ENCODE measurements around the gene BSN. TPM values are rescaled to one million over a fixed set of nuclear protein-coding genes. Genes with fewer than 3 reads are reported as not detected.

The BSN gene
- polyA plus RNA-seq, 1 experiment: 0.04 TPM

GRCh38 chr3:49591615-49592014 is 37.3 kb downstream of the BSN start:
- no peak for DNase-seq (ENCODE audit: low read depth)
- CTCF ChIA-PET: interaction anchor here (0.5 to 0.6 kb wide), 2 partner anchors 230 to 357 kb away, joined by 3 to 4 read pairs; no protein-coding TSS in a partner anchor
- H3K36me3 ChIP-seq (ENCODE audit: control insufficient read depth, insufficient read depth, low read length): no peaks in the 10 kb centered on the region
- POLR2A ChIA-PET: no interaction called here
- no peak for TF ChIP-seq CTCF (IDR thresholded peaks at IDR 0.05; ENCODE audit: insufficient read depth, low read depth, low read length)
- H3K4me3 ChIP-seq (ENCODE audit: low read depth, low read length): no peak overlapping the region
- H3K27me3 ChIP-seq (ENCODE audit: control insufficient read depth, insufficient read depth, low read length): 0 out of 2 replicates have a peak, but pooled peaks cover 2% of the 10 kb centered on the region

- DNase-seq (ENCODE audit: low read depth): no peak
- H3K36me3 ChIP-seq (ENCODE audit: control insufficient read depth, insufficient read depth, low read length): no peaks in the 10 kb centered on the region
- ChIA-PET POLR2A (no interaction called here), CTCF (no interaction called here)
- H3K27me3 ChIP-seq (ENCODE audit: control insufficient read depth, insufficient read depth, low read length): no peaks in the 10 kb centered on the region
- no peak overlapping the region for H3K4me3 ChIP-seq (ENCODE audit: low read depth, low read length)
- TF ChIP-seq CTCF (IDR thresholded peaks at IDR 0.05; ENCODE audit: insufficient read depth, low read depth, low read length): no peak
Observed at GRCh38 chr3:49593041-49593440, 38.8 kb downstream of the BSN start.

- DNase-seq (ENCODE audit: low read depth): no peak
Observed at GRCh38 chr3:49600781-49601180, 46.5 kb downstream of the BSN start.

GRCh38 chr3:49601358-49602048 is 47.2 kb downstream of the BSN start:
- no peak for DNase-seq (ENCODE audit: low read depth)
- POLR2A ChIA-PET: no interaction called here
- CTCF ChIA-PET: no interaction called here
- Histone ChIP-seq H3K27me3 (ENCODE audit: control insufficient read depth, insufficient read depth, low read length) (no peaks in the 10 kb centered on the region), H3K36me3 (ENCODE audit: control insufficient read depth, insufficient read depth, low read length) (no peaks in the 10 kb centered on the region), H3K4me3 (ENCODE audit: low read depth, low read length) (no peak overlapping the region)
- TF ChIP-seq CTCF (IDR thresholded peaks at IDR 0.05; ENCODE audit: insufficient read depth, low read depth, low read length): no peak

More at GRCh38 chr3:49600781-49601180, 46.5 kb downstream of the BSN start:
- Histone ChIP-seq H3K27me3 (ENCODE audit: control insufficient read depth, insufficient read depth, low read length) (no peaks in the 10 kb centered on the region), H3K4me3 (ENCODE audit: low read depth, low read length) (no peak overlapping the region), H3K36me3 (ENCODE audit: control insufficient read depth, insufficient read depth, low read length) (no peaks in the 10 kb centered on the region)
- no peak for TF ChIP-seq CTCF (IDR thresholded peaks at IDR 0.05; ENCODE audit: insufficient read depth, low read depth, low read length)
- CTCF ChIA-PET: no interaction called here
- POLR2A ChIA-PET: no interaction called here

GRCh38 chr3:49602049-49602554 is 47.8 kb downstream of the BSN start:
- H3K36me3 ChIP-seq (ENCODE audit: control insufficient read depth, insufficient read depth, low read length): no peaks in the 10 kb centered on the region
- no peak for TF ChIP-seq CTCF (IDR thresholded peaks at IDR 0.05; ENCODE audit: insufficient read depth, low read depth, low read length)
- ChIA-PET CTCF (no interaction called here), POLR2A (no interaction called here)
- no peak overlapping the region for H3K4me3 ChIP-seq (ENCODE audit: low read depth, low read length)
- DNase-seq (ENCODE audit: low read depth): no peak
- no peaks in the 10 kb centered on the region for H3K27me3 ChIP-seq (ENCODE audit: control insufficient read depth, insufficient read depth, low read length)

All from BJ (cell line).